Measurements from ENCODE around the gene PIK3C2A. TPM values are rescaled to one million over a fixed set of nuclear protein-coding genes. Genes with fewer than 3 reads are reported as not detected.
A peak's percentile ranks its signal among the peaks of the same experiment; 100 is the strongest.

The PIK3C2A gene, protein sequence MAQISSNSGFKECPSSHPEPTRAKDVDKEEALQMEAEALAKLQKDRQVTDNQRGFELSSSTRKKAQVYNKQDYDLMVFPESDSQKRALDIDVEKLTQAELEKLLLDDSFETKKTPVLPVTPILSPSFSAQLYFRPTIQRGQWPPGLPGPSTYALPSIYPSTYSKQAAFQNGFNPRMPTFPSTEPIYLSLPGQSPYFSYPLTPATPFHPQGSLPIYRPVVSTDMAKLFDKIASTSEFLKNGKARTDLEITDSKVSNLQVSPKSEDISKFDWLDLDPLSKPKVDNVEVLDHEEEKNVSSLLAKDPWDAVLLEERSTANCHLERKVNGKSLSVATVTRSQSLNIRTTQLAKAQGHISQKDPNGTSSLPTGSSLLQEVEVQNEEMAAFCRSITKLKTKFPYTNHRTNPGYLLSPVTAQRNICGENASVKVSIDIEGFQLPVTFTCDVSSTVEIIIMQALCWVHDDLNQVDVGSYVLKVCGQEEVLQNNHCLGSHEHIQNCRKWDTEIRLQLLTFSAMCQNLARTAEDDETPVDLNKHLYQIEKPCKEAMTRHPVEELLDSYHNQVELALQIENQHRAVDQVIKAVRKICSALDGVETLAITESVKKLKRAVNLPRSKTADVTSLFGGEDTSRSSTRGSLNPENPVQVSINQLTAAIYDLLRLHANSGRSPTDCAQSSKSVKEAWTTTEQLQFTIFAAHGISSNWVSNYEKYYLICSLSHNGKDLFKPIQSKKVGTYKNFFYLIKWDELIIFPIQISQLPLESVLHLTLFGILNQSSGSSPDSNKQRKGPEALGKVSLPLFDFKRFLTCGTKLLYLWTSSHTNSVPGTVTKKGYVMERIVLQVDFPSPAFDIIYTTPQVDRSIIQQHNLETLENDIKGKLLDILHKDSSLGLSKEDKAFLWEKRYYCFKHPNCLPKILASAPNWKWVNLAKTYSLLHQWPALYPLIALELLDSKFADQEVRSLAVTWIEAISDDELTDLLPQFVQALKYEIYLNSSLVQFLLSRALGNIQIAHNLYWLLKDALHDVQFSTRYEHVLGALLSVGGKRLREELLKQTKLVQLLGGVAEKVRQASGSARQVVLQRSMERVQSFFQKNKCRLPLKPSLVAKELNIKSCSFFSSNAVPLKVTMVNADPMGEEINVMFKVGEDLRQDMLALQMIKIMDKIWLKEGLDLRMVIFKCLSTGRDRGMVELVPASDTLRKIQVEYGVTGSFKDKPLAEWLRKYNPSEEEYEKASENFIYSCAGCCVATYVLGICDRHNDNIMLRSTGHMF (N-terminal part only)
- total RNA-seq (2021; fragmentation: NEBNext Ultra II Directional; extraction: Animal tissue kit (Norgen Biotek cat#: 25700)) (117 and 127 TPM in 2 replicates), polyA plus RNA-seq (2011; rRNA removed) (11.8 and 20.1 TPM in 2 replicates), polyA minus RNA-seq (2011; rRNA and poly(A)+ RNA removed) (56.4 and 84.7 TPM in 2 replicates)
- polyA plus RNA-seq (2011; cell fraction: cytosol; rRNA removed), result 26.5 TPM
- polyA plus RNA-seq (2011; cell fraction: nucleus; rRNA removed), result 11.5 TPM
- polyA plus RNA-seq (2012, experiment 1 of 2), result 16.7 to 54.4 TPM (median 25.8 TPM) in 4 replicates
- 1.3 TPM for polyA plus RNA-seq (2012, experiment 2 of 2)
- 46.7 TPM for polyA plus RNA-seq (2013, experiment 1 of 2)
- 44.0 TPM for polyA plus RNA-seq (2013, experiment 2 of 2)
- 36.6 TPM for polyA minus RNA-seq (2011; cell fraction: cytosol; rRNA and poly(A)+ RNA removed)
- 89.3 TPM for polyA minus RNA-seq (2011; cell fraction: nucleus; rRNA and poly(A)+ RNA removed)
- long read RNA-seq, experiment 1, full-length matches to known transcripts, result 1 of 49 reads
- long read RNA-seq, experiment 1, partial matches to known transcripts, result 7 of 49 reads
- long read RNA-seq, experiment 1, other reads (novel, unspliced or antisense), result 41 of 49 reads
- long read RNA-seq, experiment 2, partial matches to known transcripts, result 1 of 9 reads
- long read RNA-seq, experiment 2, other reads (novel, unspliced or antisense), result 8 of 9 reads

- Histone ChIP-seq H2BK5ac (ENCODE audit: low read depth, low read length) (peak within 1 kb of the TSS; percentile 96), H2AFZ (ENCODE audit: low read length) (peak within 1 kb of the TSS; percentile 7), H3K79me2 (ENCODE audit: control insufficient read depth in 1 of 2, insufficient read depth in 2 of 2, low read length in 2 of 2) (peaks cover 30 to 49% of the 10 kb centered on the region in 2 experiments), H3K4ac (replicated peaks; ENCODE audit: insufficient read length, low read depth, low read length) (peak within 1 kb of the TSS; percentile 36), H2BK12ac (ENCODE audit: low read depth, low read length) (no peak within 1 kb of the TSS; the same call in 1 of the 2 replicates), H3K79me1 (ENCODE audit: low read depth, low read length) (no peaks in the 10 kb centered on the region), H4K20me1 (replicated peaks in 1 of 2; ENCODE audit: control insufficient read depth in 1 of 2, insufficient read depth in 2 of 2, low read length in 2 of 2) (peaks cover 0 to 6% of the 10 kb centered on the region in 2 experiments), H3K56ac (replicated peaks; ENCODE audit: insufficient read length, low read depth, low read length) (peak within 1 kb of the TSS; percentile 94), H3K23me2 (ENCODE audit: low read depth, low read length) (peaks cover 10% of the 10 kb centered on the region), H3K4me1 (replicated peaks in 1 of 4; ENCODE audit: control insufficient read depth in 3 of 4, insufficient read depth in 4 of 4, low read length in 3 of 4) (no peaks in the 10 kb centered on the region; a peak in 2 of 7 replicates), H3K27me3 (replicated peaks in 1 of 4; ENCODE audit: control insufficient read depth in 3 of 4, extremely low read depth in 1 of 4, insufficient read depth in 3 of 4, low read length in 3 of 4) (no peaks in the 10 kb centered on the region), H2BK15ac (ENCODE audit: low read length) (0 out of 2 replicates have a peak within 1 kb of the TSS, but pooled peaks have one; percentile 53), H2BK20ac (ENCODE audit: low read length) (no peak within 1 kb of the TSS), H3K4me2 (ENCODE audit: insufficient read depth in 1 of 2, low read depth in 2 of 2, low read length in 2 of 2) (peak within 1 kb of the TSS; percentile 77 to 95), H4K91ac (replicated peaks; ENCODE audit: insufficient read length, low read length) (peak within 1 kb of the TSS; percentile 93), H3K9me3 (ENCODE audit: insufficient read depth in 2 of 2, low read depth in 1 of 2, low read length in 1 of 2) (no peaks in the 10 kb centered on the region), H2AK5ac (ENCODE audit: low read depth, low read length) (0 out of 2 replicates have a peak within 1 kb of the TSS, but pooled peaks have one; percentile 9), H2BK120ac (replicated peaks; ENCODE audit: low read depth, low read length) (peak within 1 kb of the TSS; percentile 80), H3K18ac (ENCODE audit: extremely low read depth, low read length) (peak within 1 kb of the TSS; percentile 90), H3K9ac (replicated peaks in 1 of 4; ENCODE audit: extremely low read depth in 1 of 4, low read depth in 3 of 4, low read length in 3 of 4) (peak within 1 kb of the TSS; percentile 89 to 94 (median 91)), H3K36me3 (ENCODE audit: control insufficient read depth in 2 of 4, insufficient read depth in 4 of 4, low read length in 3 of 4) (no peaks in the 10 kb centered on the region; a peak in 1 of 8 replicates), H4K5ac (ENCODE audit: insufficient read length, low read depth, low read length) (peak within 1 kb of the TSS; percentile 82), H3K23ac (ENCODE audit: insufficient read length) (no peak within 1 kb of the TSS), H3K27ac (ENCODE audit: low read depth, low read length) (peak within 1 kb of the TSS; percentile 97), H3K14ac (ENCODE audit: insufficient read length) (no peak within 1 kb of the TSS), H4K8ac (ENCODE audit: extremely low read depth, insufficient read depth, low read length) (peak within 1 kb of the TSS; percentile 98), H3K4me3 (ENCODE audit: extremely low read depth in 1 of 4, insufficient read depth in 2 of 4, low read depth in 3 of 4, low read length in 4 of 4) (peak within 1 kb of the TSS; percentile 70 to 92 (median 82))
- ChIA-PET POLR2A (ENCODE audit: partially characterized antibody) (interaction anchor here (0.7 to 2.8 kb wide), 10 partner anchors 10 to 146 kb away, joined by 3 to 14 read pairs (median 3); partner anchors contain the start of gene RPS13), CTCF (ENCODE audit: partially characterized antibody) (interaction anchor here (0.6 to 0.9 kb wide), 3 partner anchors 14 to 524 kb away, joined by 3 to 4 read pairs (median 3); no protein-coding TSS in a partner anchor)
- 2% methylated on average over 50 of the region's 72 CpGs; no CpG with 5 or more reads in 1 of the 2 experiments for WGBS, 2 experiments (ENCODE audit: extremely low coverage in 1 of 2, insufficient coverage in 1 of 2, insufficient read length in 1 of 2, insufficient replicate concordance in 2 of 2, low coverage in 1 of 2, low lambda C conversion rate in 2 of 2, missing lambda C conversion rate in 1 of 2)
- peak; percentile 84 to 98 for DNase-seq (ENCODE audit: low read depth in 1 of 2, low spot score in 2 of 2)
- no peak for FAIRE-seq
- peak; percentile 75; the same call in 1 of the 2 replicates for TF ChIP-seq GABPA (IDR thresholded peaks at IDR 0.05; ENCODE audit: borderline replicate concordance, insufficient read depth, low read length)
Measured at GRCh38 chr11:17207317-17208256, at the start of gene PIK3C2A. Gene PIK3C2A (minus strand): TSS chr11:17207986. CDS start chr11:17169741, 38,245 bp downstream.

Data from H1 (cell line).